Jurkat, Clone E6-1 (cell line): ENCODE results near the gene THEM4.
A peak's percentile ranks its signal among the peaks of the same experiment; 100 is the strongest.
"Not testable (repeated sequence)": the region's sequence is repeated elsewhere in the genome, so short reads cannot be mapped to it uniquely, and the experiment has no call there.

Experiments
- DNase-seq: peaks from one replicate; pipeline ENCODE4 v3.0.0-alpha.2; 2011; ENCODE audit warnings: low read depth, low spot score
- H3K4me3 ChIP-seq: 2 replicates; pipeline ENCODE4 v1.5.1; 2011; ENCODE audit warnings: mild to moderate bottlenecking, low read length, control low read depth, moderate library complexity

THEM4 gene

GRCh38 chr1:151935894-151936602, 26.7 kb upstream of the THEM4 start:
- DNase-seq, result no peak

GRCh38 chr1:151935154-151935553, 25.8 kb upstream of the THEM4 start:
- no peak overlapping the region for H3K4me3 ChIP-seq
- DNase-seq, result no peak

More at GRCh38 chr1:151935894-151936602, 26.7 kb upstream of the THEM4 start:
- H3K4me3 ChIP-seq, result no peak overlapping the region

- peak; percentile 48 for DNase-seq
- no peak overlapping the region for H3K4me3 ChIP-seq
Measured at GRCh38 chr1:151934048-151934493, 24.8 kb upstream of the THEM4 start.

GRCh38 chr1:151924691-151925587, 15.6 kb upstream of the THEM4 start:
- no peak overlapping the region for H3K4me3 ChIP-seq
- DNase-seq, result no peak

GRCh38 chr1:151923422-151923821, 14.1 kb upstream of the THEM4 start:
- no peak overlapping the region for H3K4me3 ChIP-seq
- DNase-seq, result no peak

GRCh38 chr1:151920149-151920548, 10.8 kb upstream of the THEM4 start:
- DNase-seq, result peak; percentile 9
- H3K4me3 ChIP-seq, result no peak overlapping the region

- DNase-seq, result no peak
- H3K4me3 ChIP-seq, result no peak overlapping the region
Measured at GRCh38 chr1:151918819-151919610, 9.7 kb upstream of the THEM4 start.

- no peak overlapping the region for H3K4me3 ChIP-seq
- no peak for DNase-seq
Measured at GRCh38 chr1:151918156-151918555, 8.8 kb upstream of the THEM4 start.

- no peak overlapping the region for H3K4me3 ChIP-seq
- DNase-seq, result no peak
Measured at GRCh38 chr1:151916726-151917370, 7.5 kb upstream of the THEM4 start.

- H3K4me3 ChIP-seq, result no peak overlapping the region
- DNase-seq, result no peak
Measured at GRCh38 chr1:151915061-151915686, 5.9 kb upstream of the THEM4 start.

GRCh38 chr1:151914076-151914475, 4.8 kb upstream of the THEM4 start:
- no peak overlapping the region for H3K4me3 ChIP-seq
- no peak for DNase-seq

- H3K4me3 ChIP-seq, result no peak overlapping the region
- no peak for DNase-seq
Measured at GRCh38 chr1:151912973-151913372, 3.7 kb upstream of the THEM4 start.

- H3K4me3 ChIP-seq, result no peak overlapping the region
- no peak for DNase-seq
Measured at GRCh38 chr1:151908228-151908691, 1.1 kb downstream of the THEM4 start.

GRCh38 chr1:151907363-151908139, 1.8 kb downstream of the THEM4 start:
- no peak overlapping the region for H3K4me3 ChIP-seq
- peak; percentile 11 for DNase-seq

GRCh38 chr1:151906324-151906645, 3.0 kb downstream of the THEM4 start:
- H3K4me3 ChIP-seq, DNase-seq: not testable (repeated sequence)

- not testable (repeated sequence) for H3K4me3 ChIP-seq, DNase-seq
Measured at GRCh38 chr1:151905443-151906323, 3.6 kb downstream of the THEM4 start.

GRCh38 chr1:151905070-151905442, 4.3 kb downstream of the THEM4 start:
- DNase-seq, result no peak
- H3K4me3 ChIP-seq, result no peak overlapping the region
